ENCODE data around the gene UBL7. TPM values are rescaled to one million over a fixed set of nuclear protein-coding genes. Genes with fewer than 3 reads are reported as not detected.

Gene UBL7
- total RNA-seq, 2 experiments from 2014 or later = 54.7 to 61.3 TPM

- Mint-ChIP-seq H3K4me3 (peak overlapping the region; percentile 58), H3K27me3 (peaks cover 4% of the 10 kb centered on the region), H3K4me1 (peaks cover 30% of the 10 kb centered on the region), H3K36me3 (ENCODE audit: low read depth) (no peaks in the 10 kb centered on the region), H3K27ac (no peak overlapping the region), H3K9me3 (no peaks in the 10 kb centered on the region)
- POLR2A ChIA-PET = interaction anchor here (1.0 to 1.3 kb wide), 3 partner anchors 13 to 108 kb away, joined by 4 to 8 read pairs (median 4); partner anchors contain the start of gene ARID3B
- CTCF ChIA-PET = interaction anchor here (0.7 to 15.2 kb wide), 5 partner anchors 28 to 56 kb away, joined by 3 to 248 read pairs (median 7); no protein-coding TSS in a partner anchor
- DNase-seq = no peak
Measured at GRCh38 chr15:74432271-74432967, 28.5 kb downstream of the UBL7 start.

- H3K4me1 Mint-ChIP-seq = peaks cover 30% of the 10 kb centered on the region
- H3K36me3 Mint-ChIP-seq (ENCODE audit: low read depth) = no peaks in the 10 kb centered on the region
- DNase-seq = no peak
- ChIA-PET POLR2A (interaction anchor here (0.7 to 1.3 kb wide), 6 partner anchors 13 to 184 kb away, joined by 3 to 8 read pairs (median 4); partner anchors contain the start of genes ARID3B, CLK3 and UBL7), CTCF (interaction anchor here (0.6 to 2.9 kb wide), 6 partner anchors 9 to 356 kb away, joined by 3 to 10 read pairs (median 4); no protein-coding TSS in a partner anchor)
- no peaks in the 10 kb centered on the region for H3K9me3 Mint-ChIP-seq
- peak overlapping the region; percentile 58 for H3K4me3 Mint-ChIP-seq
- H3K27me3 Mint-ChIP-seq = peaks cover 4% of the 10 kb centered on the region
- H3K27ac Mint-ChIP-seq = no peak overlapping the region
Measured at GRCh38 chr15:74431645-74432044, 29.3 kb downstream of the UBL7 start.

GRCh38 chr15:74431116-74431515 lies 29.8 kb downstream of the UBL7 start:
- H3K4me1 Mint-ChIP-seq = peaks cover 30% of the 10 kb centered on the region

GRCh38 chr15:74430510-74430951 lies 30.4 kb downstream of the UBL7 start:
- no peak for DNase-seq
- H3K9me3 Mint-ChIP-seq = no peaks in the 10 kb centered on the region
- peaks cover 4% of the 10 kb centered on the region for H3K27me3 Mint-ChIP-seq
- H3K36me3 Mint-ChIP-seq (ENCODE audit: low read depth) = no peaks in the 10 kb centered on the region
- no peak overlapping the region for H3K4me3 Mint-ChIP-seq
- H3K4me1 Mint-ChIP-seq = peaks cover 30% of the 10 kb centered on the region
- H3K27ac Mint-ChIP-seq = no peak overlapping the region
- POLR2A ChIA-PET = interaction anchor here (1.0 to 1.5 kb wide), 3 partner anchors 10 to 46 kb away, joined by 3 to 5 read pairs (median 3); no protein-coding TSS in a partner anchor
- CTCF ChIA-PET = interaction anchor here (1.2 to 2.9 kb wide), 3 partner anchors 10 to 48 kb away, joined by 3 to 10 read pairs (median 7); no protein-coding TSS in a partner anchor

More at GRCh38 chr15:74431116-74431515, 29.8 kb downstream of the UBL7 start:
- peaks cover 4% of the 10 kb centered on the region for H3K27me3 Mint-ChIP-seq
- no peaks in the 10 kb centered on the region for H3K9me3 Mint-ChIP-seq
- no peak overlapping the region for H3K4me3 Mint-ChIP-seq
- no peaks in the 10 kb centered on the region for H3K36me3 Mint-ChIP-seq (ENCODE audit: low read depth)
- DNase-seq = no peak
- H3K27ac Mint-ChIP-seq = no peak overlapping the region
- POLR2A ChIA-PET = interaction anchor here (0.7 to 1.5 kb wide), 8 partner anchors 10 to 184 kb away, joined by 3 to 8 read pairs (median 4); partner anchors contain the start of genes ARID3B, CLK3 and UBL7
- CTCF ChIA-PET = interaction anchor here (1.1 to 2.9 kb wide), 4 partner anchors 9 to 55 kb away, joined by 3 to 10 read pairs (median 6); no protein-coding TSS in a partner anchor

- peaks cover 28% of the 10 kb centered on the region for H3K4me1 Mint-ChIP-seq
- H3K9me3 Mint-ChIP-seq = no peaks in the 10 kb centered on the region
- CTCF ChIA-PET = interaction anchor here (1.2 to 2.9 kb wide), 2 partner anchors 10 to 48 kb away, joined by 3 to 10 read pairs; no protein-coding TSS in a partner anchor
- peaks cover 4% of the 10 kb centered on the region for H3K27me3 Mint-ChIP-seq
- H3K36me3 Mint-ChIP-seq (ENCODE audit: low read depth) = no peaks in the 10 kb centered on the region
- no peak overlapping the region for H3K27ac Mint-ChIP-seq
- no peak for DNase-seq
- H3K4me3 Mint-ChIP-seq = no peak overlapping the region
- POLR2A ChIA-PET = interaction anchor here (1.0 to 1.5 kb wide), 3 partner anchors 9 to 32 kb away, joined by 3 to 5 read pairs (median 3); partner anchors contain the start of gene UBL7
Measured at GRCh38 chr15:74429781-74430400, 31.1 kb downstream of the UBL7 start.

- CTCF ChIA-PET = interaction anchor here (1.2 to 2.9 kb wide), 3 partner anchors 10 to 111 kb away, joined by 3 to 10 read pairs (median 3); no protein-coding TSS in a partner anchor
- no peak overlapping the region for H3K4me3 Mint-ChIP-seq
- peaks cover 4% of the 10 kb centered on the region for H3K27me3 Mint-ChIP-seq
- H3K4me1 Mint-ChIP-seq = peaks cover 21% of the 10 kb centered on the region
- no peak for DNase-seq
- POLR2A ChIA-PET = interaction anchor here (1.2 to 1.5 kb wide), 3 partner anchors 8 to 32 kb away, joined by 3 read pairs; partner anchors contain the start of gene UBL7
- no peaks in the 10 kb centered on the region for H3K36me3 Mint-ChIP-seq (ENCODE audit: low read depth)
- H3K9me3 Mint-ChIP-seq = no peaks in the 10 kb centered on the region
- H3K27ac Mint-ChIP-seq = no peak overlapping the region
Measured at GRCh38 chr15:74428970-74429780, 31.8 kb downstream of the UBL7 start.

GRCh38 chr15:74428442-74428787 lies 32.5 kb downstream of the UBL7 start:
- Mint-ChIP-seq H3K4me3 (no peak overlapping the region), H3K4me1 (peaks cover 18% of the 10 kb centered on the region), H3K9me3 (no peaks in the 10 kb centered on the region), H3K27me3 (peaks cover 4% of the 10 kb centered on the region), H3K36me3 (ENCODE audit: low read depth) (no peaks in the 10 kb centered on the region), H3K27ac (no peak overlapping the region)
- no peak for DNase-seq
- CTCF ChIA-PET = interaction anchor here (1.2 kb wide), 1 partner anchor 112 kb away, joined by 3 read pairs; no protein-coding TSS in a partner anchor
- POLR2A ChIA-PET = interaction anchor here (1.2 kb wide), 1 partner anchor 9 kb away, joined by 3 read pairs; no protein-coding TSS in a partner anchor

GRCh38 chr15:74427607-74428441 lies 33.1 kb downstream of the UBL7 start:
- Mint-ChIP-seq H3K9me3 (no peaks in the 10 kb centered on the region), H3K4me1 (peaks cover 18% of the 10 kb centered on the region), H3K36me3 (ENCODE audit: low read depth) (no peaks in the 10 kb centered on the region), H3K27ac (no peak overlapping the region), H3K27me3 (peaks cover 4% of the 10 kb centered on the region), H3K4me3 (no peak overlapping the region)
- no peak for DNase-seq
- POLR2A ChIA-PET = interaction anchor here (1.2 kb wide), 2 partner anchors 8 to 43 kb away, joined by 3 to 4 read pairs; no protein-coding TSS in a partner anchor
- CTCF ChIA-PET = interaction anchor here (1.2 kb wide), 1 partner anchor 112 kb away, joined by 3 read pairs; no protein-coding TSS in a partner anchor

- no peak overlapping the region for H3K4me3 Mint-ChIP-seq
- no peak overlapping the region for H3K27ac Mint-ChIP-seq
- ChIA-PET POLR2A (interaction anchor here (1.2 kb wide), 1 partner anchor 42 kb away, joined by 4 read pairs; no protein-coding TSS in a partner anchor), CTCF (no interaction called here)
- DNase-seq = no peak
- H3K4me1 Mint-ChIP-seq = peaks cover 10% of the 10 kb centered on the region
- no peaks in the 10 kb centered on the region for H3K27me3 Mint-ChIP-seq
- H3K9me3 Mint-ChIP-seq = no peaks in the 10 kb centered on the region
- H3K36me3 Mint-ChIP-seq (ENCODE audit: low read depth) = no peaks in the 10 kb centered on the region
Measured at GRCh38 chr15:74426404-74427281, 34.3 kb downstream of the UBL7 start.

GRCh38 chr15:74425630-74426029 lies 35.3 kb downstream of the UBL7 start:
- Mint-ChIP-seq H3K4me3 (no peak overlapping the region), H3K36me3 (ENCODE audit: low read depth) (no peaks in the 10 kb centered on the region), H3K9me3 (no peaks in the 10 kb centered on the region), H3K27ac (no peak overlapping the region), H3K4me1 (peaks cover 7% of the 10 kb centered on the region), H3K27me3 (no peaks in the 10 kb centered on the region)
- POLR2A ChIA-PET = no interaction called here
- DNase-seq = no peak
- CTCF ChIA-PET = no interaction called here
